IMR-90 (cell line): Measurements from ENCODE around the gene TBC1D17. TPM values are rescaled to one million over a fixed set of nuclear protein-coding genes. Genes with fewer than 3 reads are reported as not detected.

Experiments used
- ATAC-seq: fragments of 200-7000 bp; cut with Tn5 transposase; 2 replicates; pipeline ENCODE4 v1.9.1; 2020; ENCODE audit warnings: low read depth, mild to moderate bottlenecking, moderate library complexity
- BruUV-seq: library from RNA; stranded (reverse); fragments of 400-500 nt; replicated peaks from 2 replicates; lab custom pipeline; 2021; lab: Mats Ljungman, UMichigan
- CTCF ChIA-PET: fragments of 300-600 bp; formaldehyde crosslinking; extraction: SDS; loops from one replicate; lab custom pipeline; 2021; ENCODE audit warnings: antibody characterized with exemption; lab: Yijun Ruan, JAX
- POLR2A ChIA-PET: fragments of 300-600 bp; sonication (Branson Sonifier 250); formaldehyde crosslinking; loops from one replicate; lab custom pipeline; 2022; ENCODE audit warnings: antibody characterized with exemption; ENCODE audit not compliant: unreplicated experiment; lab: Charles Lee
- DNase-seq: peaks from one replicate; pipeline ENCODE4 v3.0.0; 2013
- H2AFZ ChIP-seq: replicated peaks from 2 replicates; pipeline ENCODE3; 2013; ENCODE audit warnings: low read length, mild to moderate bottlenecking; ENCODE audit not compliant: poor library complexity
- H2AK5ac ChIP-seq: 2 replicates; pipeline ENCODE4 v1.6.1; 2013; ENCODE audit warnings: low read depth, low read length, inconsistent platforms
- H2AK9ac ChIP-seq: replicated peaks from 2 replicates; pipeline ENCODE3; 2013; ENCODE audit warnings: mild to moderate bottlenecking, low read depth, low read length, moderate library complexity; ENCODE audit not compliant: poor library complexity
- H2BK120ac ChIP-seq: 2 replicates; pipeline ENCODE4 v1.6.1; 2013; ENCODE audit warnings: low read depth, low read length, inconsistent platforms
- H2BK15ac ChIP-seq: 3 replicates; pipeline ENCODE4 v1.6.1; 2013; ENCODE audit warnings: low read depth, low read length, inconsistent platforms
- H2BK20ac ChIP-seq: 2 replicates; pipeline ENCODE4 v1.6.1; 2013; ENCODE audit warnings: low read depth, mild to moderate bottlenecking, inconsistent platforms, low read length, moderate library complexity
- H2BK5ac ChIP-seq: 2 replicates; pipeline ENCODE4 v1.6.1; 2013; ENCODE audit warnings: mild to moderate bottlenecking, low read depth, low read length, inconsistent platforms; ENCODE audit not compliant: poor library complexity, severe bottlenecking
- H3K14ac ChIP-seq: replicated peaks from 2 replicates; pipeline ENCODE4 v1.6.1; 2013; ENCODE audit warnings: low read depth, low read length, inconsistent platforms
- H3K18ac ChIP-seq: 2 replicates; pipeline ENCODE4 v1.6.1; 2013; ENCODE audit warnings: low read depth, low read length, control low read depth
- H3K23ac ChIP-seq: 2 replicates; pipeline ENCODE4 v1.6.1; 2013; ENCODE audit warnings: low read depth, low read length, inconsistent platforms
- H3K27ac ChIP-seq: 2 replicates; pipeline ENCODE4 v1.5.1; 2013; ENCODE audit warnings: mild to moderate bottlenecking, control low read depth, low read length; ENCODE audit not compliant: insufficient read depth
- H3K27me3 ChIP-seq: 2 replicates; pipeline ENCODE4 v1.6.1; 2013; ENCODE audit warnings: low read length; ENCODE audit not compliant: control insufficient read depth, insufficient read depth
- H3K36me3 ChIP-seq: 2 replicates; pipeline ENCODE4 v1.6.1; 2013; ENCODE audit warnings: low read length, mixed read lengths; ENCODE audit not compliant: control insufficient read depth, insufficient read depth
- H3K4ac ChIP-seq: 2 replicates; pipeline ENCODE4 v1.6.1; 2013; ENCODE audit warnings: low read depth, low read length, inconsistent platforms
- H3K4me1 ChIP-seq: 2 replicates; pipeline ENCODE4 v1.6.1; 2013; ENCODE audit warnings: low read length, mixed read lengths; ENCODE audit not compliant: control insufficient read depth, insufficient read depth
- H3K4me2 ChIP-seq: 2 replicates; pipeline ENCODE4 v1.6.1; 2013; ENCODE audit warnings: low read depth, mild to moderate bottlenecking, control low read depth, low read length, moderate library complexity
- H3K4me3 ChIP-seq: 2 replicates; pipeline ENCODE4 v1.5.1; 2013; ENCODE audit warnings: low read depth, mild to moderate bottlenecking, control low read depth, low read length, moderate library complexity; ENCODE audit not compliant: insufficient read depth
- H3K56ac ChIP-seq: 2 replicates; pipeline ENCODE4 v1.6.1; 2013; ENCODE audit warnings: low read length, inconsistent platforms; ENCODE audit not compliant: insufficient read depth; ENCODE audit errors: extremely low read depth
- H3K79me1 ChIP-seq, 2 experiments: 2 replicates each; pipeline ENCODE4 v1.6.1; 2013; ENCODE audit warnings: low read length in 2 of 2, inconsistent platforms in 1 of 2, low read depth in 1 of 2
- H3K9ac ChIP-seq: 2 replicates; pipeline ENCODE4 v1.6.1; 2013; ENCODE audit warnings: low read depth, low read length, control low read depth
- H3K9me1 ChIP-seq: 2 replicates; pipeline ENCODE4 v1.6.1; 2013; ENCODE audit warnings: low read length, inconsistent platforms; ENCODE audit not compliant: insufficient read depth
- H3K9me3 ChIP-seq: 2 replicates; pipeline ENCODE4 v1.6.1; 2013; ENCODE audit warnings: low read length; ENCODE audit not compliant: control insufficient read depth, insufficient read depth
- H4K20me1 ChIP-seq: 2 replicates; pipeline ENCODE4 v1.6.1; 2013; ENCODE audit warnings: low read length, inconsistent platforms; ENCODE audit not compliant: insufficient read depth
- H4K5ac ChIP-seq: 2 replicates; pipeline ENCODE4 v1.6.1; 2013; ENCODE audit warnings: mild to moderate bottlenecking, low read depth, low read length, control low read depth
- H4K8ac ChIP-seq, 2 experiments: 2 replicates each; pipeline ENCODE4 v1.6.1; 2013; ENCODE audit warnings: low read depth in 2 of 2, low read length in 2 of 2, control low read depth in 1 of 2, inconsistent platforms in 1 of 2
- H4K91ac ChIP-seq: 2 replicates; pipeline ENCODE4 v1.6.1; 2013; ENCODE audit warnings: low read depth, low read length, inconsistent platforms; ENCODE audit not compliant: insufficient read depth
- BHLHE40 ChIP-seq: fragments of 150-350 bp; IDR thresholded peaks from 2 replicates; pipeline ENCODE4 v1.6.1; 2016; ENCODE audit warnings: mild to moderate bottlenecking, low read depth, low read length
- CEBPB ChIP-seq: IDR thresholded peaks from 2 replicates; pipeline ENCODE4 v1.6.1; 2012; ENCODE audit warnings: low read depth, low read length, improper control_type of control experiment
- CHD1 ChIP-seq: IDR thresholded peaks from 2 replicates; pipeline ENCODE4 v1.6.1; 2012; ENCODE audit warnings: low read depth, low read length, improper control_type of control experiment
- FOS ChIP-seq: fragments of 150-350 bp; IDR thresholded peaks from 2 replicates; pipeline ENCODE4 v1.6.1; 2016; ENCODE audit warnings: low read depth, low read length
- MAFK ChIP-seq: IDR thresholded peaks from 2 replicates; pipeline ENCODE4 v1.6.1; 2012; ENCODE audit warnings: low read depth, low read length, improper control_type of control experiment
- MAZ ChIP-seq: IDR thresholded peaks from 2 replicates; pipeline ENCODE4 v1.6.1; 2012; ENCODE audit warnings: low read depth, mild to moderate bottlenecking, low read length, improper control_type of control experiment, moderate library complexity, borderline replicate concordance
- MXI1 ChIP-seq: IDR thresholded peaks from 2 replicates; pipeline ENCODE4 v1.6.1; 2012; ENCODE audit warnings: low read depth, mild to moderate bottlenecking, low read length, moderate library complexity, borderline replicate concordance
- NFE2L2 ChIP-seq: fragments of 150-350 bp; IDR thresholded peaks from 2 replicates; pipeline ENCODE4 v1.6.1; 2016; ENCODE audit warnings: low read depth, mild to moderate bottlenecking, low read length
- POLR2A ChIP-seq: IDR thresholded peaks from 2 replicates; pipeline ENCODE4 v1.6.1; 2012; ENCODE audit warnings: mild to moderate bottlenecking, low read depth, low read length
- RAD21 ChIP-seq: IDR thresholded peaks from 2 replicates; pipeline ENCODE4 v1.6.1; 2012; ENCODE audit warnings: low read length, improper control_type of control experiment
- RCOR1 ChIP-seq: IDR thresholded peaks from 2 replicates; pipeline ENCODE4 v1.6.1; 2012; ENCODE audit warnings: mild to moderate bottlenecking, low read length, improper control_type of control experiment; ENCODE audit not compliant: insufficient replicate concordance
- RFX5 ChIP-seq: IDR thresholded peaks from 2 replicates; pipeline ENCODE4 v1.8.0; 2012; ENCODE audit warnings: low read depth, mild to moderate bottlenecking, low read length, moderate library complexity
- SMC3 ChIP-seq: fragments of 150-350 bp; IDR thresholded peaks from 2 replicates; pipeline ENCODE4 v1.6.1; 2016; ENCODE audit warnings: low read depth, mild to moderate bottlenecking, antibody characterized with exemption, low read length, moderate library complexity
- WGBS, 2 experiments: methylation state at CpG; one replicate each; pipeline versions ENCODE4 v1.1.5 to v1.1.7; 2013; ENCODE audit warnings: missing lambda C conversion rate in 2 of 2; ENCODE audit not compliant: insufficient read length in 1 of 2; ENCODE audit errors: extremely low coverage in 2 of 2; 5-methylcytosine and 5-hydroxymethylcytosine counted together
- dilution Hi-C: fragments of 300-500 bp; cut with HindIII; formaldehyde crosslinking; loops from one replicate; pipeline ENCODE4 v1.14.3; 2018; ENCODE audit warnings: low sequenced_read_pairs; ENCODE audit not compliant: unreplicated experiment
- in situ Hi-C: fragments of 300-500 bp; cut with MboI; formaldehyde crosslinking; loops from 3 replicates; pipeline ENCODE4 v1.14.3; 2019; ENCODE audit warnings: low sequenced_read_pairs, inconsistent platforms, mixed read lengths
- intact Hi-C: fragments of 100-400 bp; cut with micrococcal nuclease; formaldehyde crosslinking; loops from 2 replicates; pipeline ENCODE4 v1.10.0; 2022
- polyA plus RNA-seq, 3 experiments: library from polyadenylated mRNA; depleted of rRNA; stranded (reverse); fragments of >200 nt; gene quantifications; 2 replicates each; pipeline ENCODE4 v1.2.3, GENCODE V29; 2012; ENCODE audit warnings: low replicate concordance in 1 of 3
- total RNA-seq: library from RNA; depleted of rRNA; stranded (reverse); fragments of >200 nt; gene quantifications from 2 replicates; pipeline ENCODE4 v1.2.3, GENCODE V29; 2012
- TF ChIP-seq, protein P1 (sequence below): fragments of 150-350 bp; IDR thresholded peaks from 2 replicates; pipeline ENCODE4 v1.6.1; 2016; ENCODE audit warnings: low read depth, mild to moderate bottlenecking, low read length, moderate library complexity, borderline replicate concordance
- TF ChIP-seq, protein P2 (sequence below): fragments of 150-350 bp; IDR thresholded peaks from 2 replicates; pipeline ENCODE4 v1.6.1; 2017; ENCODE audit warnings: mild to moderate bottlenecking, antibody characterized with exemption, low read length, low read depth
- TF ChIP-seq, protein P3 (sequence below): conservative IDR thresholded peaks from 2 replicates; pipeline ENCODE4 v1.5.1; 2012; ENCODE audit warnings: mild to moderate bottlenecking, low read depth, low read length, improper control_type of control experiment

TBC1D17 gene
- total and polyA plus RNA-seq, 2 of the 4 experiments (the other 2 are of a cell fraction), result 1.1 to 27.8 TPM

DNA sequence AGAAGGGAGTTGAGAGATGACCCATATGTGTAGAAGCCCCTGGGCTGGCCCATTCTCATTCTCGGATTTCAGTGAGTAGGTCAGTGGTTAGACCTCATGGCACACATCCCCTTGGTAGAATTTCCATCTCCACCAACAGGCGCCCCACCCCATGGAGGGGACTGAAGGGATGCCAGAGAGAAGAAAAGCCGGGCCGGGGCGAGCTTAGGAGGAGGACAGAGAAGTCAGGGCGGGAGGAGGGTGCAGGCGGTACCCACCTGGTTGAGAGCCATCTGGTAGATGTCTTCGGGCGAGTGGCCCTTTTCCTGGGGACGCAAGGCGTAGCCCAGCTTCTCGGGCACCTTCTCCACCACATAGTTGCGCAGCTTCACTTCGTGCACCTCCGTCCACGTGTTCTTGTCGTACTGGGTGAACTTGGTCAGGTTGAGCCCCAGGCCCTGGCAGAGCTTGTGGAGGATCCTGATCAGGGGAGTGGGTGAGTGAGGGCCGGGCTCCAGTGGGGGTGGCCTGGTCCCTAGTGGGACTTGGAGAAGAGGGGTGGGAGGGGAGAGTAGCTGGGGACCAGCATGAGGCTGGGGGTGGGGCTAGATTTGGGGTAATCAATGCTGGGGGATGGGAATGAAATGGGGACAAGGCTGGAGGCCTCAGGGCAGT, 16.6 kb downstream of the TBC1D17 start:
- Histone ChIP-seq H2BK5ac (no peak overlapping the region), H2BK15ac (no peak overlapping the region), H3K4me3 (no peak overlapping the region), H4K20me1 (no peaks in the 10 kb centered on the region), H3K27ac (no peak overlapping the region), H3K14ac (no peak overlapping the region), H2BK120ac (no peak overlapping the region), H3K23ac (no peak overlapping the region), H3K36me3 (no peaks in the 10 kb centered on the region; the same call in 1 of the 2 replicates), H3K9ac (no peak overlapping the region), H3K18ac (no peak overlapping the region), H2AK9ac (no peak overlapping the region), H3K4ac (no peak overlapping the region), H3K9me3 (no peaks in the 10 kb centered on the region), H3K9me1 (no peaks in the 10 kb centered on the region), H3K56ac (no peak overlapping the region), H3K27me3 (peaks cover 8% of the 10 kb centered on the region; the same call in 1 of the 2 replicates), H2AFZ (no peak overlapping the region), H4K8ac (no peak overlapping the region), H2AK5ac (no peak overlapping the region; the same call in 1 of the 2 replicates), H3K79me1 (no peaks in the 10 kb centered on the region), H3K4me2 (no peak overlapping the region), H4K5ac (no peak overlapping the region), H2BK20ac (no peak overlapping the region), H3K4me1 (peaks cover 10% of the 10 kb centered on the region), H4K91ac (no peak overlapping the region)
- dilution Hi-C loops, result no loop called here
- POLR2A ChIA-PET, result no interaction called here
- intact Hi-C loops, result no loop called here
- no TSS peak for BruUV-seq
- CTCF ChIA-PET, result no interaction called here
- WGBS, 2 experiments, result 88% methylated on average over 5 of the region's 18 CpGs; no CpG with 5 or more reads in 1 of the 2 experiments
- ATAC-seq, result no peak
- no peak for TF ChIP-seq CEBPB
- TF ChIP-seq CHD1, result no peak
- TF ChIP-seq RFX5, result no peak
- no peak for TF ChIP-seq SMC3
- TF ChIP-seq MAZ, result no peak
- TF ChIP-seq POLR2A, result no peak
- no peak for TF ChIP-seq RCOR1
- no peak for TF ChIP-seq RAD21
- no peak for TF ChIP-seq MXI1
- TF ChIP-seq, protein P1, sequence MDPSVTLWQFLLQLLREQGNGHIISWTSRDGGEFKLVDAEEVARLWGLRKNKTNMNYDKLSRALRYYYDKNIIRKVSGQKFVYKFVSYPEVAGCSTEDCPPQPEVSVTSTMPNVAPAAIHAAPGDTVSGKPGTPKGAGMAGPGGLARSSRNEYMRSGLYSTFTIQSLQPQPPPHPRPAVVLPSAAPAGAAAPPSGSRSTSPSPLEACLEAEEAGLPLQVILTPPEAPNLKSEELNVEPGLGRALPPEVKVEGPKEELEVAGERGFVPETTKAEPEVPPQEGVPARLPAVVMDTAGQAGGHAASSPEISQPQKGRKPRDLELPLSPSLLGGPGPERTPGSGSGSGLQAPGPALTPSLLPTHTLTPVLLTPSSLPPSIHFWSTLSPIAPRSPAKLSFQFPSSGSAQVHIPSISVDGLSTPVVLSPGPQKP, result no peak
- TF ChIP-seq, protein P2, sequence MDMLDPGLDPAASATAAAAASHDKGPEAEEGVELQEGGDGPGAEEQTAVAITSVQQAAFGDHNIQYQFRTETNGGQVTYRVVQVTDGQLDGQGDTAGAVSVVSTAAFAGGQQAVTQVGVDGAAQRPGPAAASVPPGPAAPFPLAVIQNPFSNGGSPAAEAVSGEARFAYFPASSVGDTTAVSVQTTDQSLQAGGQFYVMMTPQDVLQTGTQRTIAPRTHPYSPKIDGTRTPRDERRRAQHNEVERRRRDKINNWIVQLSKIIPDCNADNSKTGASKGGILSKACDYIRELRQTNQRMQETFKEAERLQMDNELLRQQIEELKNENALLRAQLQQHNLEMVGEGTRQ, result no peak
- no peak for TF ChIP-seq MAFK
- TF ChIP-seq NFE2L2, result no peak
- TF ChIP-seq FOS, result no peak
- TF ChIP-seq BHLHE40, result no peak
- TF ChIP-seq, protein P3, sequence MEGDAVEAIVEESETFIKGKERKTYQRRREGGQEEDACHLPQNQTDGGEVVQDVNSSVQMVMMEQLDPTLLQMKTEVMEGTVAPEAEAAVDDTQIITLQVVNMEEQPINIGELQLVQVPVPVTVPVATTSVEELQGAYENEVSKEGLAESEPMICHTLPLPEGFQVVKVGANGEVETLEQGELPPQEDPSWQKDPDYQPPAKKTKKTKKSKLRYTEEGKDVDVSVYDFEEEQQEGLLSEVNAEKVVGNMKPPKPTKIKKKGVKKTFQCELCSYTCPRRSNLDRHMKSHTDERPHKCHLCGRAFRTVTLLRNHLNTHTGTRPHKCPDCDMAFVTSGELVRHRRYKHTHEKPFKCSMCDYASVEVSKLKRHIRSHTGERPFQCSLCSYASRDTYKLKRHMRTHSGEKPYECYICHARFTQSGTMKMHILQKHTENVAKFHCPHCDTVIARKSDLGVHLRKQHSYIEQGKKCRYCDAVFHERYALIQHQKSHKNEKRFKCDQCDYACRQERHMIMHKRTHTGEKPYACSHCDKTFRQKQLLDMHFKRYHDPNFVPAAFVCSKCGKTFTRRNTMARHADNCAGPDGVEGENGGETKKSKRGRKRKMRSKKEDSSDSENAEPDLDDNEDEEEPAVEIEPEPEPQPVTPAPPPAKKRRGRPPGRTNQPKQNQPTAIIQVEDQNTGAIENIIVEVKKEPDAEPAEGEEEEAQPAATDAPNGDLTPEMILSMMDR, result no peak
- in situ Hi-C loops, result no loop called here
- no peak for DNase-seq
